H9 (cell line): Measurements from ENCODE around the gene MESD. TPM values are rescaled to one million over a fixed set of nuclear protein-coding genes. Genes with fewer than 3 reads are reported as not detected.
A peak's percentile ranks its signal among the peaks of the same experiment; 100 is the strongest.

Experiments
- DNase-seq: peaks from one replicate; pipeline ENCODE4 v3.0.0-alpha.2; 2017
- H2AFZ ChIP-seq: one replicate; pipeline ENCODE4 v1.6.1; 2013; ENCODE audit warnings: mild to moderate bottlenecking, low read length, control low read depth, moderate library complexity
- H2AK5ac ChIP-seq: 2 replicates; pipeline ENCODE4 v1.6.1; 2013; ENCODE audit warnings: low read length, control low read depth, mixed read lengths; ENCODE audit not compliant: insufficient read length
- H2BK120ac ChIP-seq: one replicate; pipeline ENCODE4 v1.6.1; 2013; ENCODE audit warnings: low read depth, mild to moderate bottlenecking, low read length, control low read depth, inconsistent platforms; ENCODE audit not compliant: poor library complexity, severe bottlenecking
- H2BK12ac ChIP-seq: 2 replicates; pipeline ENCODE4 v1.6.1; 2013; ENCODE audit warnings: low read length, control low read depth, mixed read lengths, low read depth; ENCODE audit not compliant: insufficient read length
- H2BK15ac ChIP-seq: 2 replicates; pipeline ENCODE4 v1.6.1; 2013; ENCODE audit warnings: low read depth, low read length, control low read depth
- H2BK20ac ChIP-seq: one replicate; pipeline ENCODE4 v1.6.1; 2013; ENCODE audit warnings: low read depth, mild to moderate bottlenecking, low read length, control low read depth, inconsistent platforms; ENCODE audit not compliant: poor library complexity, severe bottlenecking
- H2BK5ac ChIP-seq: 2 replicates; pipeline ENCODE4 v1.6.1; 2013; ENCODE audit warnings: low read length, control low read depth, mixed read lengths; ENCODE audit not compliant: insufficient read length
- H3K14ac ChIP-seq: 2 replicates; pipeline ENCODE4 v1.6.1; 2013; ENCODE audit warnings: low read length, control low read depth; ENCODE audit not compliant: insufficient read depth
- H3K18ac ChIP-seq: 2 replicates; pipeline ENCODE4 v1.6.1; 2013; ENCODE audit warnings: low read depth, mild to moderate bottlenecking, mixed read lengths, low read length, control low read depth; ENCODE audit not compliant: insufficient read length
- H3K23ac ChIP-seq: 2 replicates; pipeline ENCODE4 v1.6.1; 2013; ENCODE audit warnings: low read length, control low read depth, mixed read lengths, low read depth; ENCODE audit not compliant: insufficient read length
- H3K23me2 ChIP-seq: 2 replicates; pipeline ENCODE4 v1.6.1; 2013; ENCODE audit warnings: low read depth, mild to moderate bottlenecking, mixed read lengths, low read length, control low read depth; ENCODE audit not compliant: insufficient read length, poor library complexity, severe bottlenecking
- H3K27ac ChIP-seq: 2 replicates; pipeline ENCODE4 v1.5.1; 2013; ENCODE audit warnings: low read length, control low read depth, mixed read lengths, low read depth; ENCODE audit not compliant: insufficient read length
- H3K27me3 ChIP-seq: 2 replicates; pipeline ENCODE4 v1.6.1; 2013; ENCODE audit warnings: low read length, control low read depth, inconsistent platforms; ENCODE audit not compliant: insufficient read depth
- H3K4ac ChIP-seq: 2 replicates; pipeline ENCODE4 v1.6.1; 2013; ENCODE audit warnings: low read depth, mild to moderate bottlenecking, control low read depth, inconsistent platforms, low read length, moderate library complexity
- H3K4me1 ChIP-seq: 2 replicates; pipeline ENCODE4 v1.6.1; 2013; ENCODE audit warnings: low read length, control low read depth, inconsistent platforms; ENCODE audit not compliant: insufficient read depth
- H3K4me2 ChIP-seq: 2 replicates; pipeline ENCODE4 v1.6.1; 2013; ENCODE audit warnings: low read length, control low read depth, mixed read lengths; ENCODE audit not compliant: insufficient read length, insufficient read depth
- H3K56ac ChIP-seq: 2 replicates; pipeline ENCODE4 v1.6.1; 2013; ENCODE audit warnings: low read depth, mild to moderate bottlenecking, mixed read lengths, low read length, control low read depth; ENCODE audit not compliant: insufficient read length
- H3K79me1 ChIP-seq: 2 replicates; pipeline ENCODE4 v1.6.1; 2013; ENCODE audit warnings: low read depth, mild to moderate bottlenecking, moderate library complexity, low read length, control low read depth, inconsistent platforms; ENCODE audit not compliant: insufficient read depth, poor library complexity, severe bottlenecking
- H3K79me2 ChIP-seq: 2 replicates; pipeline ENCODE4 v1.6.1; 2013; ENCODE audit warnings: low read length, control low read depth, inconsistent platforms; ENCODE audit not compliant: insufficient read depth
- H3K9ac ChIP-seq: 2 replicates; pipeline ENCODE4 v1.6.1; 2013; ENCODE audit warnings: low read length, control low read depth, mixed read lengths; ENCODE audit not compliant: insufficient read length; ENCODE audit errors: extremely low read depth
- H3K9me3 ChIP-seq: one replicate; pipeline ENCODE4 v1.6.1; 2013; ENCODE audit warnings: low read depth, low read length, inconsistent platforms; ENCODE audit not compliant: control insufficient read depth
- H3T11ph ChIP-seq: one replicate; pipeline ENCODE4 v1.6.1; 2013; ENCODE audit warnings: mild to moderate bottlenecking, low read length, control low read depth, inconsistent platforms
- H4K20me1 ChIP-seq: one replicate; pipeline ENCODE4 v1.6.1; 2013; ENCODE audit not compliant: control insufficient read depth, insufficient read length, insufficient read depth
- H4K5ac ChIP-seq: 2 replicates; pipeline ENCODE4 v1.6.1; 2013; ENCODE audit warnings: low read depth, mild to moderate bottlenecking, mixed read lengths, low read length, control low read depth; ENCODE audit not compliant: insufficient read length
- H4K8ac ChIP-seq: replicated peaks from 2 replicates; pipeline ENCODE4 v1.6.1; 2013; ENCODE audit warnings: low read length, control low read depth, mixed read lengths, low read depth; ENCODE audit not compliant: insufficient read length
- H4K91ac ChIP-seq: 2 replicates; pipeline ENCODE4 v1.6.1; 2013; ENCODE audit warnings: low read depth, mild to moderate bottlenecking, moderate library complexity, mixed read lengths, low read length, control low read depth; ENCODE audit not compliant: insufficient read length
- H3K27ac Mint-ChIP-seq, 3 experiments: 2 replicates in 2 of 3; 3 replicates in 1 of 3; pipeline ENCODE4 v1.8.0; 2020 to 2021; ENCODE audit warnings: mixed read lengths in 3 of 3, mild to moderate bottlenecking in 1 of 3, moderate library complexity in 1 of 3
- H3K27me3 Mint-ChIP-seq: 2 replicates; pipeline ENCODE4 v1.8.0; 2021; ENCODE audit warnings: low read depth, mild to moderate bottlenecking, moderate library complexity, mixed read lengths
- H3K36me3 Mint-ChIP-seq, 3 experiments: 2 replicates in 2 of 3; 3 replicates in 1 of 3; pipeline ENCODE4 v1.8.0; 2020 to 2021; ENCODE audit warnings: low read depth in 3 of 3, mixed read lengths in 3 of 3; ENCODE audit not compliant: insufficient read depth in 1 of 3
- H3K4me1 Mint-ChIP-seq, 2 experiments: 2 replicates each; pipeline ENCODE4 v1.8.0; 2020; ENCODE audit warnings: mixed read lengths in 2 of 2
- H3K4me3 Mint-ChIP-seq, 2 experiments: 2 replicates in 1 of 2; 3 replicates in 1 of 2; pipeline ENCODE4 v1.8.0; 2020 to 2021; ENCODE audit warnings: mild to moderate bottlenecking in 2 of 2, mixed read lengths in 2 of 2, moderate library complexity in 1 of 2
- H3K9me3 Mint-ChIP-seq, 2 experiments: 2 replicates in 1 of 2; 3 replicates in 1 of 2; pipeline ENCODE4 v1.8.0; 2020; ENCODE audit warnings: mild to moderate bottlenecking in 2 of 2, mixed read lengths in 2 of 2, moderate library complexity in 1 of 2
- CTCF ChIP-seq: fragments of 200-600 bp; sonication (generic); conservative IDR thresholded peaks from 3 replicates; pipeline ENCODE4 v1.8.0; 2021; ENCODE audit warnings: antibody characterized with exemption, mild to moderate bottlenecking
- WGBS: extraction: QIAGEN DNeasy Blood & Tissue Kit; methylation state at CpG from one replicate; pipeline ENCODE4 v1.1.7; 2013; ENCODE audit warnings: missing lambda C conversion rate, low lambda C conversion rate, mixed read lengths; ENCODE audit not compliant: insufficient read length; ENCODE audit errors: extremely low coverage; 5-methylcytosine and 5-hydroxymethylcytosine counted together
- total RNA-seq: library from RNA; stranded (reverse); gene quantifications from 2 replicates; pipeline ENCODE4 v1.2.1, GENCODE V29; 2021

The MESD gene
- total RNA-seq, 1 experiment from 2014 or later: 29.1 TPM

- Mint-ChIP-seq H3K4me3 (no peak overlapping the region), H3K9me3 (no peaks in the 10 kb centered on the region), H3K36me3 (peaks cover 12 to 28% (median 18%) of the 10 kb centered on the region in 3 experiments), H3K27me3 (no peaks in the 10 kb centered on the region), H3K27ac (no peak overlapping the region), H3K4me1 (peaks cover 26 to 31% of the 10 kb centered on the region in 2 experiments)
- Histone ChIP-seq H3K23me2 (peaks cover 8% of the 10 kb centered on the region), H3K79me2 (peaks cover 39% of the 10 kb centered on the region), H2AK5ac (no peak overlapping the region), H3K4me1 (peaks cover 2% of the 10 kb centered on the region; the same call in 1 of the 2 replicates), H3K9ac (no peak overlapping the region), H3K27me3 (no peaks in the 10 kb centered on the region), H3T11ph (no peak overlapping the region), H3K18ac (no peak overlapping the region), H3K14ac (no peak overlapping the region), H2BK15ac (0 out of 2 replicates have a peak overlapping the region, but pooled peaks have one; percentile 24), H3K9me3 (no peaks in the 10 kb centered on the region), H3K4me2 (no peak overlapping the region), H4K91ac (no peak overlapping the region), H3K27ac (no peak overlapping the region), H3K79me1 (peaks cover 21% of the 10 kb centered on the region), H3K23ac (no peak overlapping the region), H3K56ac (no peak overlapping the region), H4K20me1 (no peaks in the 10 kb centered on the region), H4K5ac (no peak overlapping the region), H2BK20ac (no peak overlapping the region), H2BK12ac (no peak overlapping the region), H4K8ac (no peak overlapping the region), H2BK5ac (no peak overlapping the region), H3K4ac (no peak overlapping the region), H2BK120ac (no peak overlapping the region), H2AFZ (no peak overlapping the region)
- no peak for TF ChIP-seq CTCF
- DNase-seq: no peak
- no CpG with 5 or more reads among the region's 9 CpGs for WGBS
Observed at GRCh38 chr15:80984856-80985255, 4.8 kb downstream of the MESD start.
